Pancreas (tissue), 10 donors: Measurements from ENCODE around the gene FAM124A. TPM values are rescaled to one million over a fixed set of nuclear protein-coding genes. Genes with fewer than 3 reads are reported as not detected.

Source experiments
- ATAC-seq, 4 donors: fragments of 200-7000 bp; cut with Tn5 transposase; one replicate each; pipeline versions ENCODE4 v1.8.0 to v1.9.1; 2020; ENCODE audit warnings: mild to moderate bottlenecking in 4 of 4, moderate library complexity in 4 of 4
- DNase-seq, 6 donors: peaks; one replicate each; pipeline ENCODE4 v3.0.0-alpha.2; 2020
- FAIRE-seq: peaks from 2 replicates; lab custom pipeline; 2012; peaks lifted over from hg19 to GRCh38; lab: Jason Lieb, UNC
- H3K27ac ChIP-seq, 4 donors: fragments of 200-600 bp; sonication (generic); 1 replicate in 3 of 4; 2 replicates in 1 of 4; pipeline versions ENCODE4 v1.5.0 to v1.8.0; 2020
- H3K27me3 ChIP-seq, 4 donors: fragments of 200-600 bp; one replicate each; pipeline ENCODE4 v1.8.0; 2021
- H3K36me3 ChIP-seq, 3 donors: fragments of 200-600 bp; sonication (generic) in 1 of 3; one replicate each; pipeline versions ENCODE4 v1.5.0 to v1.8.0; 2020 to 2021
- H3K4me1 ChIP-seq, 3 donors: fragments of 200-600 bp; one replicate each; pipeline ENCODE4 v1.8.0; 2021
- H3K4me3 ChIP-seq, 4 donors: fragments of 200-600 bp; sonication (generic) in 2 of 4; one replicate each; pipeline versions ENCODE4 v1.5.0 to v1.8.0; 2020 to 2021
- H3K9me3 ChIP-seq, 4 donors: fragments of 200-600 bp; one replicate each; pipeline ENCODE4 v1.8.0; 2021
- CTCF ChIP-seq, 4 donors: fragments of 200-600 bp; sonication (generic) in 3 of 4; IDR thresholded peaks; one replicate each; pipeline versions ENCODE4 v1.5.0 to v1.8.0; 2021; ENCODE audit warnings: antibody characterized with exemption in 4 of 4
- WGBS, 2 donors: extraction: QIAGEN DNeasy Blood & Tissue Kit; methylation state at CpG; one replicate each; pipeline ENCODE4 v1.1.7; 2013; 5-methylcytosine and 5-hydroxymethylcytosine counted together
- intact Hi-C, 3 donors: fragments of 100-400 bp; cut with DNase I; formaldehyde crosslinking; loops; one replicate each; pipeline versions ENCODE4 v1.11.1 to v1.14.2; 2022
- polyA plus RNA-seq, 2 donors: library from polyadenylated mRNA; stranded (reverse); fragments of 200-250 nt; gene quantifications; one replicate each; pipeline ENCODE4 v1.2.3, GENCODE V29; 2013
- total RNA-seq, 6 donors: library from RNA; stranded (reverse); fragmentation: NEBNext Ultra II Directional in 4 of 6; extraction: Animal tissue kit (Norgen Biotek cat#: 25700) in 4 of 6; gene quantifications; one replicate each; pipeline versions ENCODE4 v1.2.1 to v1.2.4, GENCODE V29; 2021 to 2023
- donor health status: healthy with polysubstance abuse.
- donor health status: DM: no; HTN: no; CAD: no; lungs with moderate emphysema.
- donor health status: DM: no; HTN: no; CAD: no.
- donor health status: control.
- donor health status: control.
- donor health status: Bipolar disorder and iron deficiency.
- donor health status: DM: yes; HTN: yes; CAD: no.
- donor health status: DM: no; HTN: no; CAD: no.
- donor health status: DM: no; HTN: no; CAD: no.
- donor health status: DM: yes; HTN: yes; CAD: no.

The FAM124A gene
- total and polyA plus RNA-seq, 8 donors = 0.47 to 1.6 (median 0.77) TPM

GRCh38 chr13:51232328-51232727 lies 10.1 kb downstream of the FAM124A start:
- Histone ChIP-seq H3K4me3 (no peak overlapping the region), H3K27ac (no peak overlapping the region), H3K4me1 (peaks cover 5 to 8% (median 7%) of the 10 kb centered on the region in 3 donors), H3K27me3 (no peaks in the 10 kb centered on the region), H3K36me3 (no peaks in the 10 kb centered on the region), H3K9me3 (no peaks in the 10 kb centered on the region)
- TF ChIP-seq CTCF (IDR thresholded peaks at IDR 0.05) = no peak
- intact Hi-C loops = no loop called here
- ATAC-seq (no peak), DNase-seq (no peak), FAIRE-seq (no peak)

GRCh38 chr13:51233117-51233826 lies 11.1 kb downstream of the FAM124A start:
- Histone ChIP-seq H3K27ac (no peak overlapping the region), H3K36me3 (no peaks in the 10 kb centered on the region), H3K27me3 (no peaks in the 10 kb centered on the region), H3K4me1 (peaks cover 5 to 8% (median 7%) of the 10 kb centered on the region in 3 donors), H3K9me3 (no peaks in the 10 kb centered on the region), H3K4me3 (no peak overlapping the region)
- intact Hi-C loops = no loop called here
- no peak for ATAC-seq
- no peak for TF ChIP-seq CTCF (IDR thresholded peaks at IDR 0.05)
- no peak for FAIRE-seq
- DNase-seq = no peak
- 90 to 91% methylated on average over 9 of the region's 9 CpGs for WGBS, 2 donors

GRCh38 chr13:51234676-51235075 lies 12.5 kb downstream of the FAM124A start:
- Histone ChIP-seq H3K36me3 (no peaks in the 10 kb centered on the region), H3K9me3 (no peaks in the 10 kb centered on the region), H3K4me1 (peaks cover 5 to 8% (median 7%) of the 10 kb centered on the region in 3 donors), H3K4me3 (no peak overlapping the region), H3K27ac (no peak overlapping the region), H3K27me3 (no peaks in the 10 kb centered on the region)
- WGBS, 2 donors = 66 to 75% methylated on average over 10 of the region's 10 CpGs
- no peak for DNase-seq
- ATAC-seq = no peak
- no peak for TF ChIP-seq CTCF (IDR thresholded peaks at IDR 0.05)
- intact Hi-C loops = no loop called here
- no peak for FAIRE-seq

GRCh38 chr13:51235186-51235585 lies 13.0 kb downstream of the FAM124A start:
- Histone ChIP-seq H3K27ac (no peak overlapping the region), H3K9me3 (no peaks in the 10 kb centered on the region), H3K27me3 (no peaks in the 10 kb centered on the region), H3K4me1 (peaks cover 2 to 5% (median 4%) of the 10 kb centered on the region in 3 donors), H3K36me3 (no peaks in the 10 kb centered on the region), H3K4me3 (no peak overlapping the region)
- intact Hi-C loops = no loop called here
- no peak for TF ChIP-seq CTCF (IDR thresholded peaks at IDR 0.05)
- no peak for DNase-seq
- WGBS, 2 donors = 80 to 84% methylated on average over 2 of the region's 2 CpGs
- FAIRE-seq = no peak
- ATAC-seq = no peak

GRCh38 chr13:51235756-51236490 lies 13.7 kb downstream of the FAM124A start:
- no peak for TF ChIP-seq CTCF (IDR thresholded peaks at IDR 0.05)
- Histone ChIP-seq H3K27ac (no peak overlapping the region), H3K9me3 (no peaks in the 10 kb centered on the region), H3K36me3 (no peaks in the 10 kb centered on the region), H3K27me3 (no peaks in the 10 kb centered on the region), H3K4me1 (no peaks in the 10 kb centered on the region), H3K4me3 (no peak overlapping the region)
- 72% methylated on average over 4 of the region's 4 CpGs for WGBS, 2 donors
- peak in 1 of 4 donors; percentile 40 for ATAC-seq
- FAIRE-seq = no peak
- intact Hi-C loops = no loop called here
- DNase-seq = no peak
